Measurements from ENCODE around the gene SKI. TPM values are rescaled to one million over a fixed set of nuclear protein-coding genes. Genes with fewer than 3 reads are reported as not detected.

SKI gene
- total RNA-seq, 1 donor from 2014 or later = 55.7 TPM

DNA sequence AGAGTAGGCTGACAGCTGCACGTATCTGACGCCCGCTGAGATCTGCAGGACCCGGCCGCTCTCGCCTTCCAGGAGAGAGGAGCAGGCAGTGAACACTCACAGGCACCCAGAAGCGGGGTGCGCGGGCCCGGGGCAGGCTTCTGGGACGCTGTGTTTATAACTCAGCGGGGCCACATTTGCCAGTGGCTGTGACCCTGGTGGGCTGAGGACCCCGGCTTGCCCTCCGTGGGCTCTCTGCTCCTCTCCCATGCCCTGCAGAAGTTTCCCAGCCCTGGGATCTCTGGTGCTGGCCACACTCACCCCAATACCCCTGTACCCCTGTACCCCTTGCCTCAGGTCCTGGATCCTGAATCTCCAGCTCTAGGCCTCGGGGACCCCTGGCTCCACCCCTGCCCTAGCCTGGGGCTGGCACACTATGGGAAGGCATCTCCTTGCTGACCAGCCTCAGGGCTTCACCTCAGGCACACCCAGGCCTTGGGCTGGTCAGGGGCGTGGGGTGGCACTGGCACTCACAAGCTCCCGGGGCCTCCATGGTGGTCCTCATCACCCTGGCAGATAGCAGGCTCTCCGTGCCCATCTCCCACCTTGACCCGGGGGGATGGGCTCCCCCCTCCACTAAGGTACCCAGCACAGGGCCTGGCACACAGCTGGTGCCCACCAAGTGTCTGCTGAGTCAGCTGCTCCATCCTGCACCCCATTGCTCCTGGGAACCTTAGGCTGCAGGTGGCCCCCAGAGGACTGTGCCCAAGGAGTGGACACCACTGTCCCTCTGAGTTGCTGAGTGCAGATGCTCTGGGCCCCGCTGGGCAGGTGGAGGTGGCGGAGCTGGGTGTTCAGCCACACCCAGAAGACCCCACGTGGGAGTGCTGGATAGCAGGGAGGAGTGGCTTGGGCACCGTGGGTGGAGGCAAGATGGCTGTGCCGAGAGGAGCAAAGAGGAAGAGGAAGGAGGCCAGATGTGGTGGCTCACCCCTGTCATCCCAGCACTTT lies 130.8 kb downstream of the SKI start:
- Mint-ChIP-seq H3K36me3 (peaks cover 10% of the 10 kb centered on the region), H3K27ac (no peak overlapping the region), H3K27me3 (no peaks in the 10 kb centered on the region), H3K9me3 (no peaks in the 10 kb centered on the region), H3K4me1 (ENCODE audit: unreplicated experiment) (no peaks in the 10 kb centered on the region), H3K4me3 (no peak overlapping the region)
- no peak for DNase-seq (ENCODE audit: extremely low spot score, unreplicated experiment)
- TF ChIP-seq CTCF (conservative IDR thresholded peaks at IDR 0.05) = no peak

Other genes with a start within 250 kb of the SKI start
- 0.76 and 1.5 TPM in 2 replicates for gene CFAP74, start 224.5 kb upstream of the SKI start, total RNA-seq (ENCODE audit: low replicate concordance)
- gene GABRD, start 209.0 kb upstream of the SKI start, total RNA-seq (ENCODE audit: low replicate concordance) = 0.43 and 2.0 TPM in 2 replicates
- gene PRKCZ, start 177.9 kb upstream of the SKI start, total RNA-seq (ENCODE audit: low replicate concordance) = 33.2 and 64.4 TPM in 2 replicates
- 45.8 and 73.8 TPM in 2 replicates for gene FAAP20, start 33.5 kb upstream of the SKI start, total RNA-seq (ENCODE audit: low replicate concordance)
- 17.7 and 27.5 TPM in 2 replicates for gene MORN1, start 163.2 kb downstream of the SKI start, total RNA-seq (ENCODE audit: low replicate concordance)
- gene RER1, start 163.5 kb downstream of the SKI start, total RNA-seq (ENCODE audit: low replicate concordance) = 126 and 174 TPM in 2 replicates
- 26.7 and 27.3 TPM in 2 replicates for gene PEX10, start 184.2 kb downstream of the SKI start, total RNA-seq (ENCODE audit: low replicate concordance)
- gene PLCH2, start 248.0 kb downstream of the SKI start, total RNA-seq (ENCODE audit: low replicate concordance) = 0.67 and 0.82 TPM in 2 replicates